Keratinocyte (primary cell): ENCODE measurements around the gene PRSS23. TPM values are rescaled to one million over a fixed set of nuclear protein-coding genes. Genes with fewer than 3 reads are reported as not detected.

Experiments used
- DNase-seq: peaks from one replicate; pipeline ENCODE4 v3.0.0-alpha.2; 2011; ENCODE audit warnings: low read depth, missing footprints, low spot score
- FAIRE-seq: peaks from 2 replicates; lab custom pipeline; 2011; peaks lifted over from hg19 to GRCh38; lab: Jason Lieb, UNC
- H2AFZ ChIP-seq: 2 replicates; pipeline ENCODE4 v1.6.0; 2012; ENCODE audit warnings: low read length, control low read depth, inconsistent platforms; ENCODE audit not compliant: control insufficient read depth
- H3K27ac ChIP-seq: 2 replicates; pipeline ENCODE4 v1.5.1; 2011; ENCODE audit warnings: low read length; ENCODE audit not compliant: control insufficient read depth, insufficient read depth
- H3K27me3 ChIP-seq: 3 replicates; pipeline ENCODE4 v1.6.0; 2011; ENCODE audit warnings: low read length; ENCODE audit not compliant: control insufficient read depth, insufficient read depth; ENCODE audit errors: extremely low read depth
- H3K36me3 ChIP-seq, 2 experiments: 2 replicates in 1 of 2; 3 replicates in 1 of 2; pipeline ENCODE4 v1.5.1; 2011; ENCODE audit warnings: low read length in 2 of 2, mild to moderate bottlenecking in 1 of 2; ENCODE audit not compliant: control insufficient read depth in 2 of 2, insufficient read depth in 2 of 2; ENCODE audit errors: extremely low read depth in 1 of 2
- H3K4me1 ChIP-seq: 3 replicates; pipeline ENCODE4 v1.5.1; 2011; ENCODE audit warnings: low read length; ENCODE audit not compliant: control insufficient read depth, insufficient read depth; ENCODE audit errors: extremely low read depth
- H3K4me2 ChIP-seq: 3 replicates; pipeline ENCODE4 v1.6.0; 2011; ENCODE audit warnings: low read depth, low read length; ENCODE audit not compliant: control insufficient read depth, insufficient read depth; ENCODE audit errors: extremely low read depth
- H3K4me3 ChIP-seq, 3 experiments: fragments of 200-600 bp in 1 of 3; sonication (generic) in 1 of 3; 2 replicates in 2 of 3; 3 replicates in 1 of 3; pipeline ENCODE4 v1.5.1; 2011 to 2016; ENCODE audit warnings: low read length in 3 of 3, mild to moderate bottlenecking in 3 of 3, control low read depth in 2 of 3, inconsistent platforms in 1 of 3, low read depth in 1 of 3, mixed read lengths in 1 of 3, mixed run types in 1 of 3, moderate library complexity in 1 of 3; ENCODE audit not compliant: control insufficient read depth in 2 of 3, insufficient read depth in 2 of 3; ENCODE audit errors: extremely low read depth in 1 of 3
- H3K79me2 ChIP-seq: 2 replicates; pipeline ENCODE4 v1.6.0; 2012; ENCODE audit warnings: low read length; ENCODE audit not compliant: control insufficient read depth, insufficient read depth
- H3K9ac ChIP-seq: 3 replicates; pipeline ENCODE4 v1.6.0; 2011; ENCODE audit warnings: low read length; ENCODE audit not compliant: control insufficient read depth, insufficient read depth; ENCODE audit errors: extremely low read depth
- H3K9me1 ChIP-seq: 3 replicates; pipeline ENCODE4 v1.6.0; 2011; ENCODE audit warnings: low read length; ENCODE audit not compliant: control insufficient read depth, insufficient read depth; ENCODE audit errors: extremely low read depth
- H3K9me3 ChIP-seq: 2 replicates; pipeline ENCODE4 v1.5.1; 2012; ENCODE audit warnings: low read depth, low read length; ENCODE audit not compliant: control insufficient read depth
- H4K20me1 ChIP-seq: 3 replicates; pipeline ENCODE4 v1.6.0; 2011; ENCODE audit warnings: low read length; ENCODE audit not compliant: control insufficient read depth, insufficient read depth; ENCODE audit errors: extremely low read depth
- EZH2 ChIP-seq: IDR thresholded peaks from one replicate; pipeline ENCODE4 v1.6.1; 2012; ENCODE audit warnings: inconsistent platforms, mild to moderate bottlenecking, low read length, moderate library complexity
- dilution Hi-C: fragments of 300-500 bp; cut with MboI; formaldehyde crosslinking; loops from one replicate; pipeline ENCODE4 v1.7.0; 2020; ENCODE audit warnings: low sequenced_read_pairs; ENCODE audit not compliant: extremely low pct_ligation_motif_present
- polyA plus RNA-seq, 5 experiments: library from polyadenylated mRNA; depleted of rRNA in 3 of 5; stranded (reverse) in 3 of 5; stranded (forward) in 1 of 5; unstranded in 1 of 5; fragments of >200 nt; gene quantifications; 1 replicate in 1 of 5; 2 replicates in 3 of 5; 3 replicates in 1 of 5; pipeline versions ENCODE4 v1.2.1 to v1.2.3, GENCODE V29; 2011 to 2012; ENCODE audit warnings: missing spikeins in 2 of 5, low read depth in 1 of 5, low replicate concordance in 1 of 5
- TF ChIP-seq, protein P1 (sequence below), 3 experiments: IDR thresholded peaks in 1 of 3; conservative IDR thresholded peaks in 1 of 3; optimal IDR thresholded peaks in 1 of 3; 2 replicates in 2 of 3; 3 replicates in 1 of 3; pipeline versions ENCODE3 to v1.5.1; 2011; ENCODE audit warnings: low read length in 3 of 3, mild to moderate bottlenecking in 3 of 3, moderate library complexity in 2 of 3, control low read depth in 1 of 3, inconsistent platforms in 1 of 3; ENCODE audit not compliant: insufficient read depth in 2 of 3; ENCODE audit errors: extremely low read depth in 1 of 3

Gene PRSS23
- polyA plus RNA-seq, 1 donor (not counting 4 experiments of a cell fraction or from before 2014, with no cell fraction given), result 143 TPM

DNA sequence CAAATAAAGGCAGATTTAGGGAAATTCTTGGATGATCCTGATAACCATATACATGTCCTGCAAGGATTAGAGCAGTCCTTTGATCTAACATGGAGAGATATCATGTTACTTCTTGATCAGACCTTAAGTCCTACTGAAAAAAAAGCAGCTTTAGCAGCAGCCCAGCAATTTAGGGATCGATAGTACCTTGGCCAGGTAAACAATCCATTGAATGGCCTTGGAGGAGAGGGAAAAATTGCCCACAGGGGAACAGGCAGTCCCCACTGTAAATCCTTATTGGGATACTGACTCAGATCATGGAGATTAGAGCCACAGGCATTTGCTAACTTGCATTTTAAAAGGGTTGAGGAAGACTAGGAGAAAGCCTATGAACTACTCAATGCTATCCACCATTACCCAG, 47.8 kb downstream of the PRSS23 start:
- Histone ChIP-seq H3K27ac (no peak overlapping the region), H3K4me2 (no peak overlapping the region), H4K20me1 (no peaks in the 10 kb centered on the region), H2AFZ (no peak overlapping the region), H3K27me3 (no peaks in the 10 kb centered on the region), H3K79me2 (no peaks in the 10 kb centered on the region), H3K36me3 (no peaks in the 10 kb centered on the region), H3K9ac (no peak overlapping the region), H3K9me3 (no peaks in the 10 kb centered on the region), H3K4me3 (no peak overlapping the region), H3K9me1 (no peaks in the 10 kb centered on the region), H3K4me1 (no peaks in the 10 kb centered on the region)
- no peak for DNase-seq
- dilution Hi-C loops, result no loop called here
- no peak for FAIRE-seq
- TF ChIP-seq, protein P1, sequence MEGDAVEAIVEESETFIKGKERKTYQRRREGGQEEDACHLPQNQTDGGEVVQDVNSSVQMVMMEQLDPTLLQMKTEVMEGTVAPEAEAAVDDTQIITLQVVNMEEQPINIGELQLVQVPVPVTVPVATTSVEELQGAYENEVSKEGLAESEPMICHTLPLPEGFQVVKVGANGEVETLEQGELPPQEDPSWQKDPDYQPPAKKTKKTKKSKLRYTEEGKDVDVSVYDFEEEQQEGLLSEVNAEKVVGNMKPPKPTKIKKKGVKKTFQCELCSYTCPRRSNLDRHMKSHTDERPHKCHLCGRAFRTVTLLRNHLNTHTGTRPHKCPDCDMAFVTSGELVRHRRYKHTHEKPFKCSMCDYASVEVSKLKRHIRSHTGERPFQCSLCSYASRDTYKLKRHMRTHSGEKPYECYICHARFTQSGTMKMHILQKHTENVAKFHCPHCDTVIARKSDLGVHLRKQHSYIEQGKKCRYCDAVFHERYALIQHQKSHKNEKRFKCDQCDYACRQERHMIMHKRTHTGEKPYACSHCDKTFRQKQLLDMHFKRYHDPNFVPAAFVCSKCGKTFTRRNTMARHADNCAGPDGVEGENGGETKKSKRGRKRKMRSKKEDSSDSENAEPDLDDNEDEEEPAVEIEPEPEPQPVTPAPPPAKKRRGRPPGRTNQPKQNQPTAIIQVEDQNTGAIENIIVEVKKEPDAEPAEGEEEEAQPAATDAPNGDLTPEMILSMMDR (optimal IDR thresholded peaks at IDR 0.05 in 1 of 3, IDR thresholded peaks at IDR 0.05 in 1 of 3, conservative IDR thresholded peaks at IDR 0.05 in 1 of 3; ENCODE audit: extremely low read depth in 1 of 3, insufficient read depth in 2 of 3, low read length in 3 of 3), result no peak
- no peak for TF ChIP-seq EZH2

DNA sequence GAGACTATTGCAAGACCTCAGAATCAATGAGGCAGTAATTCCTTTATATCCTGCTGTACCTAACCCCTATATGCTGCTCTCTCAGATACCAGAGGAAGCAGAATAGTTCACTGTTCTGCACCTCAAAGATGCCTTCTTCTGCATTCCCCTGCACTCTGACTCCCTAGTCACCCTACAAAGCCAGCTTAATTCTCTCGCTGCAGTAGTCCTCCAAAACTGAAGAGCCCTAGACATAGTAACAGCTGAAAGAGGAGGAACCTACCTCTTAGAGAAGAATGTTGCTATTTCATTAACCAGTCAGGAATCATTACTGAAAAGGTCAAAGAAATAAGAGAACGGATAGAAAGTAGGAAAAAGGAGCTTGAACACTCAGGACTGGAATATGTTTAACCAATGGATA, 49.3 kb downstream of the PRSS23 start:
- Histone ChIP-seq H3K9me3 (no peaks in the 10 kb centered on the region), H3K79me2 (no peaks in the 10 kb centered on the region), H3K4me3 (no peak overlapping the region), H3K27me3 (no peaks in the 10 kb centered on the region), H3K36me3 (no peaks in the 10 kb centered on the region), H3K9ac (no peak overlapping the region), H4K20me1 (no peaks in the 10 kb centered on the region), H3K27ac (no peak overlapping the region), H3K4me1 (no peaks in the 10 kb centered on the region), H3K4me2 (no peak overlapping the region), H3K9me1 (no peaks in the 10 kb centered on the region), H2AFZ (no peak overlapping the region)
- DNase-seq (no peak), FAIRE-seq (no peak)
- dilution Hi-C loops, result no loop called here
- no peak for TF ChIP-seq EZH2
- TF ChIP-seq, protein P1 (optimal IDR thresholded peaks at IDR 0.05 in 1 of 3, IDR thresholded peaks at IDR 0.05 in 1 of 3, conservative IDR thresholded peaks at IDR 0.05 in 1 of 3; ENCODE audit: extremely low read depth in 1 of 3, insufficient read depth in 2 of 3, low read length in 3 of 3), result no peak

Other genes starting within 250 kb of the PRSS23 start
- gene ME3, start 127.9 kb upstream of the PRSS23 start, polyA plus RNA-seq, result 1.0 to 1.6 TPM (median 1.1 TPM) in 3 replicates
- 0.51 to 0.56 TPM (median 0.53 TPM) in 3 replicates for gene FZD4, start 154.9 kb downstream of the PRSS23 start, polyA plus RNA-seq
- gene TMEM135, start 237.4 kb downstream of the PRSS23 start, polyA plus RNA-seq, result 11.6 to 15.0 TPM (median 11.7 TPM) in 3 replicates